ENCODE data around the gene VSX1.
A peak's percentile ranks its signal among the peaks of the same experiment; 100 is the strongest.

DNA sequence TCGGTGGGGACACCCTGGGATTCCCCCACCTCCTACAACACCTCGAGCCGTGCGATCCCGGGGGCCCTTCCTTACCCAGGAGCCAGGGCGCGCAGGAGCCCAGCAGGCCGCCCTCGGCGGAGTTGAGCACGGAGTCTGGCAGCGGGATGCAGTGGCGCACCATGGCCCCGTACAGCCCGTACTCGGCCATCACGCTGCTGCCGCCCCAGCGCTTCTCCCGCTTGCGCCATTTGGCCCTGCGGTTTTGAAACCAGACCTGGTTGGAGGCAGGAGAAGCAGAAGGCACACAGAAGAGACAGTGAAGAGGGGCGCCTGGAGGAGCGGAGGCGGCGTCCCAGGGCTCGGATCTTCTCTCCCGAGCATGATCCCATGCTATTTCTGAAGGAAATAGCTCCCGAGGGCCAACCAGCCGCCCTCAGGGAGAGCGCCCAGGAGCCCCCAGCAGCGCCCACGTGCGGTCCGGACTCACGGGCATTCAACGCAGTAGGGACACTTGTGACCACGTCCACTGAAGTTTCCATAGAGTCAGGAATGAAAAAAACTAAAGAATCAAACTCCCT lies 4.3 kb downstream of the VSX1 start:
- TF ChIP-seq, protein P1, sequence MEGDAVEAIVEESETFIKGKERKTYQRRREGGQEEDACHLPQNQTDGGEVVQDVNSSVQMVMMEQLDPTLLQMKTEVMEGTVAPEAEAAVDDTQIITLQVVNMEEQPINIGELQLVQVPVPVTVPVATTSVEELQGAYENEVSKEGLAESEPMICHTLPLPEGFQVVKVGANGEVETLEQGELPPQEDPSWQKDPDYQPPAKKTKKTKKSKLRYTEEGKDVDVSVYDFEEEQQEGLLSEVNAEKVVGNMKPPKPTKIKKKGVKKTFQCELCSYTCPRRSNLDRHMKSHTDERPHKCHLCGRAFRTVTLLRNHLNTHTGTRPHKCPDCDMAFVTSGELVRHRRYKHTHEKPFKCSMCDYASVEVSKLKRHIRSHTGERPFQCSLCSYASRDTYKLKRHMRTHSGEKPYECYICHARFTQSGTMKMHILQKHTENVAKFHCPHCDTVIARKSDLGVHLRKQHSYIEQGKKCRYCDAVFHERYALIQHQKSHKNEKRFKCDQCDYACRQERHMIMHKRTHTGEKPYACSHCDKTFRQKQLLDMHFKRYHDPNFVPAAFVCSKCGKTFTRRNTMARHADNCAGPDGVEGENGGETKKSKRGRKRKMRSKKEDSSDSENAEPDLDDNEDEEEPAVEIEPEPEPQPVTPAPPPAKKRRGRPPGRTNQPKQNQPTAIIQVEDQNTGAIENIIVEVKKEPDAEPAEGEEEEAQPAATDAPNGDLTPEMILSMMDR (optimal IDR thresholded peaks at IDR 0.05 in 1 of 3, IDR thresholded peaks at IDR 0.05 in 1 of 3, conservative IDR thresholded peaks at IDR 0.05 in 1 of 3; ENCODE audit: extremely low read depth in 1 of 3, insufficient read depth in 2 of 3, low read length in 3 of 3) = no peak
- TF ChIP-seq EZH2 (IDR thresholded peaks at IDR 0.05; ENCODE audit: low read length) = peak; percentile 66
